GM20000 (cell line): ENCODE results near the gene LAMA4.
"Not testable (repeated sequence)": the region's sequence is repeated elsewhere in the genome, so short reads cannot be mapped to it uniquely, and the experiment has no call there.

Experiments used
- DNase-seq: peaks from one replicate; pipeline ENCODE4 v3.0.0; 2012; ENCODE audit warnings: low spot score
- TF ChIP-seq, protein P1 (sequence below): IDR thresholded peaks from 2 replicates; pipeline ENCODE4 v1.5.1; 2012; ENCODE audit warnings: mild to moderate bottlenecking, control low read depth; ENCODE audit errors: extremely low read depth, missing control alignments

Gene LAMA4

DNA sequence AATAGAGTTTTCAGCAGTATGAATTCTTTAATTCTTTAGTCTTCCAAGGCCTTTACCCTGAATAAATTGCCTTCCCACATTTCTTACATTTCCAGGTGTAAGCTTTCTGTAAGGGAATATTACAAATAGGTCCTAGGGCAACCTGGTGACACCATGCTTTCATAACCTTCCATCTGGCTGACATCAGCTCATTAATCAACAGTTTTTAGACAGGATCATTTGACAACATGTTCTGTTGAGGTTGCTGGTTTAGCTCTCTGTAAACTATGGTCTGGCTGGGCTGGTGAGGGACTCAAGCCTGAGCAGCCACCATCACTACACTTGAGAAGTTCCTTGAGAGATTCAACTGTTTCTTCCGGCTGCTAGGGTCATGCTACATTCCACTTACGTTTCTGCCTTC is 147.8 kb downstream of the LAMA4 start:
- DNase-seq = no peak

GRCh38 chr6:112106026-112106425 is 148.3 kb downstream of the LAMA4 start:
- not testable (repeated sequence) for DNase-seq

More for the DNA sequence above, 147.8 kb downstream of the LAMA4 start:
- TF ChIP-seq, protein P1, sequence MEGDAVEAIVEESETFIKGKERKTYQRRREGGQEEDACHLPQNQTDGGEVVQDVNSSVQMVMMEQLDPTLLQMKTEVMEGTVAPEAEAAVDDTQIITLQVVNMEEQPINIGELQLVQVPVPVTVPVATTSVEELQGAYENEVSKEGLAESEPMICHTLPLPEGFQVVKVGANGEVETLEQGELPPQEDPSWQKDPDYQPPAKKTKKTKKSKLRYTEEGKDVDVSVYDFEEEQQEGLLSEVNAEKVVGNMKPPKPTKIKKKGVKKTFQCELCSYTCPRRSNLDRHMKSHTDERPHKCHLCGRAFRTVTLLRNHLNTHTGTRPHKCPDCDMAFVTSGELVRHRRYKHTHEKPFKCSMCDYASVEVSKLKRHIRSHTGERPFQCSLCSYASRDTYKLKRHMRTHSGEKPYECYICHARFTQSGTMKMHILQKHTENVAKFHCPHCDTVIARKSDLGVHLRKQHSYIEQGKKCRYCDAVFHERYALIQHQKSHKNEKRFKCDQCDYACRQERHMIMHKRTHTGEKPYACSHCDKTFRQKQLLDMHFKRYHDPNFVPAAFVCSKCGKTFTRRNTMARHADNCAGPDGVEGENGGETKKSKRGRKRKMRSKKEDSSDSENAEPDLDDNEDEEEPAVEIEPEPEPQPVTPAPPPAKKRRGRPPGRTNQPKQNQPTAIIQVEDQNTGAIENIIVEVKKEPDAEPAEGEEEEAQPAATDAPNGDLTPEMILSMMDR = no peak

DNA sequence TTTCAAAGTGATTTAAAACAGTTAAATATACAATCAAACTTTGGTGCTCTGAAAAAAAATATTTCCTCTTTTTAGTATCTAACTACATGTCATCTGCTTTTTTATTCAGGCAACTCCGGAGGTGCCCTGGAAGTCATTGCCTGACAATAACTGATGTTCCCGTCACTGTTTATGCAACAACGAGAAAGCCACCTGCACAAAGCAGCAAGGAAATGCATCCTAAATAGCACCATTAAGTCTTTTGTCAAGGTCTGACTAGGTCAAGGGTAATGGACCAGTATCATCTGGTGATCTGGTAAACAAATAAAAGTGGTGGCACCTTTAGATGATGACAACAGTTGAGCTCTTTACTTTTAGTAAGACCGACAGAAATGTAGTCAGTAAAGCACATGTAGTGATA is 153.8 kb downstream of the LAMA4 start:
- TF ChIP-seq, protein P1 = no peak
- DNase-seq = no peak

DNA sequence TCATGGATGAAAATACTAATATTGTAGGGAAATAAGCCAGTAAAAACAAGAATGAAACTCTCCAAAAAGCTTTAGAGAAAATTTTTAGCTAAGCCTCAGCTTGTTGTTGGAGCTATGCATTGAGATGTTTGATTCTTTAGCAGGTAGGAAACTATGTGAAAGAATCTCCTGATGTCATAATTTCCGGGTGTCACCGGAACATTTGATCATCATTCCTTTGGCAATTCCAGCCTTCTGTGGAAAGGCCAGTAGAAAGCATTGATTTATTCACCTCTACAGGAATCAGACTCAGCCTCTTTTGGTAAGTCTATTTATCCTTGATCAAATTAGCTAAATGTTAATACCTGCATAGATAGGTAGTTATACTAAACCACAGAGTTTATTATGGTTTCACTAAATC is 157.5 kb downstream of the LAMA4 start:
- no peak for DNase-seq
- TF ChIP-seq, protein P1 = no peak

GRCh38 chr6:112087916-112088315 is 166.5 kb downstream of the LAMA4 start:
- no peak for DNase-seq
- TF ChIP-seq, protein P1 = no peak

- TF ChIP-seq, protein P1 = no peak
- peak; percentile 84 for DNase-seq
Measured at GRCh38 chr6:112087136-112087911, 167.0 kb downstream of the LAMA4 start, which contains the start of the genes FAM229B and TUBE1. TSS of gene FAM229B (plus strand) at chr6:112087591. CDS start at chr6:112099284, 11,693 bp downstream. TSS of gene TUBE1 (minus strand) at chr6:112087482. CDS start at chr6:112087434, 48 bp downstream.

DNA sequence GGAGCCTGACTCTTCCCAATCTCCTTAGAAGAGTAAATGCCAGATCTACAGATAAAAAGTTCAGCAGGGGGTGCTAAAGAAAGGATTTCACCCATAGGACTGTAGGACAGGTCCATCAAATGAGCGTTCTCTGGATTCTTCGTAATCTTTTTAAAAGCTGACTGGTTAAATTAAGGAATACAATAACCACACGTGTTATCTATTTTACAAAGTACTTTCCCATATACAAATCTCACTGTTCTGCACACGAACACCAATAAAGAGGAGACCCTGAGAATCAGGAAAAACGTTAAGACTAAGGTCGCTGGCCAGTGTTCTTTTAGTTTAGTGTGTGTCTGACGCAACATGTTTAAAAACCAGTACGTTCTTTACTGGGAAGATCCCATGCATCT is 167.6 kb downstream of the LAMA4 start:
- DNase-seq = peak; percentile 36

More for the DNA sequence above, 167.6 kb downstream of the LAMA4 start:
- TF ChIP-seq, protein P1 = no peak
